ENCODE data around the gene ITGB5. TPM values are rescaled to one million over a fixed set of nuclear protein-coding genes. Genes with fewer than 3 reads are reported as not detected.
"Not testable (repeated sequence)": the region's sequence is repeated elsewhere in the genome, so short reads cannot be mapped to it uniquely, and the experiment has no call there.

The ITGB5 gene
- total RNA-seq, 1 donor from 2014 or later: 46.0 TPM

DNA sequence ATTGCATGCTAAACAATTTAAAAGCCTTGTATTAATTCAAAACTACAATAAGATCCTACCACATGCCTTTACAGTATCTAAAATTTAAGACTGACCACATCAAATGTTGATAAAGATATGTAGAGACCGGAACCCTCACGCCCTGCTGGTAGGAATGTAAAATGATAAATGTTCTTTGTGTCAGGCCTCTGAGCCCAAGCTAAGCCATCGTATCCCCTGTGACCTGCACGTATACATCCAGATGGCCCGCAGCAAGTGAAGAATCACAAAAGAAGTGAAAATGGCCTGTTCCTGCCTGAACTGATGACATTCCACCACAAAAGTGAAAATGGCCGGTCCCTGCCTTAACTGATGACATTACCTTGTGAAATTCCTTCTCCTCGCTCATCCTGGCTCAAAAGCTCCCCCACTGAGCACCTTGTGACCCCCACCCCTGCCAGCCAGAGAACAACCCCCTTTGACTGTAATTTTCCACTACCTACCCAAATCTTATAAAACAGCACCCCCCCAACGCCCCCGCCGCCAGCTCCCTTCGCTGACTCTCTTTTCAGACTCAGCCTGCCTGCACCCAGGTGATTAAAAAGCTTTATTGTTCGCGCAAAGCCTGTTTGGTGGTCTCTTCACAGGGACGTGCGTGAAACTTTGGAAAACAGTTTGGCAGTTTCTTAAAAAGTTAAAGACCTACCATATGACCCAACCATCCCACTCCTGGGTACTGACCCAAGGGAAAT is 59.5 kb downstream of the ITGB5 start:
- H3K27me3 Mint-ChIP-seq; H3K27ac Mint-ChIP-seq; DNase-seq (ENCODE audit: extremely low spot score, unreplicated experiment); H3K9me3 Mint-ChIP-seq: not testable (repeated sequence)
- Mint-ChIP-seq H3K36me3 (peaks cover 25% of the 10 kb centered on the region), H3K4me1 (ENCODE audit: unreplicated experiment) (peaks cover 22% of the 10 kb centered on the region), H3K4me3 (peak overlapping the region; percentile 30)
- peak; percentile 77 for TF ChIP-seq CTCF (conservative IDR thresholded peaks at IDR 0.05)

- TF ChIP-seq CTCF (conservative IDR thresholded peaks at IDR 0.05): no peak
- no peak overlapping the region for H3K4me3 Mint-ChIP-seq
- peaks cover 22% of the 10 kb centered on the region for H3K4me1 Mint-ChIP-seq (ENCODE audit: unreplicated experiment)
- H3K36me3 Mint-ChIP-seq: peaks cover 30% of the 10 kb centered on the region
- H3K27ac Mint-ChIP-seq: no peak overlapping the region
- no peak for DNase-seq (ENCODE audit: extremely low spot score, unreplicated experiment)
- H3K9me3 Mint-ChIP-seq: no peaks in the 10 kb centered on the region
- no peaks in the 10 kb centered on the region for H3K27me3 Mint-ChIP-seq
These were observed 60.5 kb downstream of the ITGB5 start for GRCh38 chr3:124826703-124827102.

DNA sequence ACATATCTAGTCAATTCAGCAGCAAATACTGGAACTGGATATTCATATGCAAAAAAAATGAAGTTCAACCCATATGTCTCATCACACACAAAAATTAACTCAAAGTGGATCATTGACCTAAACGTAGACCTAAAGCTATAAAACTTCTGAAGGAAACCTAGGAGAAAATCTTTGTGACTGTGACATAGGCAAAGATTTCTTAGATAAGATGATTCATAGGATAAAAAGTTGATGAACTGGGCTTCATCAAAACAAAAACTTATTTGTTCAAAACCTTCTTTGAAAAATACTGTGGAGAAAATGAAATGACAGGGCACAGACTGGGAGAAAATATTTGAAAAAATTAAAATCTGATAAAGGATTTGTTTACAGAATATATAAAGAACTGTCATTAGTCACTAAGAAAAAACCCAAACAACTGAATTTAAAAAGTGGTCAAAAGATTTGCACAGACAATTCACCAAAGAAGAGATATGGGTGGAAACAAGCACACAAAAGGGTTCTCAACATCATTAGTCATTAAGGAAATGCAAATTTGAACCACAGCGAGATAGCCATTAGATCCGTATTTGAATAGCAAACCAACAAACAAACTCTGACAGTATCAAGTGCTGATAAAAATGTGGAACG is 62.8 kb downstream of the ITGB5 start:
- no peak overlapping the region for H3K4me3 Mint-ChIP-seq
- H3K27ac Mint-ChIP-seq: no peak overlapping the region
- no peaks in the 10 kb centered on the region for H3K9me3 Mint-ChIP-seq
- H3K36me3 Mint-ChIP-seq: peaks cover 29% of the 10 kb centered on the region
- no peak for TF ChIP-seq CTCF (conservative IDR thresholded peaks at IDR 0.05)
- H3K27me3 Mint-ChIP-seq: no peaks in the 10 kb centered on the region
- DNase-seq (ENCODE audit: extremely low spot score, unreplicated experiment): no peak
- peaks cover 16% of the 10 kb centered on the region for H3K4me1 Mint-ChIP-seq (ENCODE audit: unreplicated experiment)

DNA sequence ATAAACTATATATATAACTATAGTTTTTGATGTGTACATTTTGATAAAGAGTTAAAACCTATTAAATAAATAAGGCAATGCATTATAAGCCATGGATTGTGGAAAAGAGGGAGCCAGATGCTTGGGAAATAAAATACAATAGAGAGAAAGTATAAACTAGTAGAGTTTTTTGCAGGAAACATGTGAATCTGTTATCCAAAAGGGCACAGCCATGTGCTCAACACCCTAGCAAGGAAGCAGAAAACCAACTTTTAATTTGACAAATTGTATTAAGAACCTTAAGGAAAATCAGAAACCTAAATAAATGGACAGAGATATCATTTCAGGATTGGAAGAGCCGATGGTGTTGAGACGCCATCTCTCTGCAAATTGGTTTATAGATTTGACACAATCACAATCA is 63.5 kb downstream of the ITGB5 start:
- Mint-ChIP-seq H3K27ac (no peak overlapping the region), H3K4me3 (no peak overlapping the region), H3K27me3 (no peaks in the 10 kb centered on the region), H3K9me3 (no peaks in the 10 kb centered on the region), H3K36me3 (peaks cover 30% of the 10 kb centered on the region), H3K4me1 (ENCODE audit: unreplicated experiment) (peaks cover 22% of the 10 kb centered on the region)
- DNase-seq (ENCODE audit: extremely low spot score, unreplicated experiment): no peak
- no peak for TF ChIP-seq CTCF (conservative IDR thresholded peaks at IDR 0.05)

- TF ChIP-seq CTCF (conservative IDR thresholded peaks at IDR 0.05): no peak
- peaks cover 30% of the 10 kb centered on the region for H3K36me3 Mint-ChIP-seq
- H3K27ac Mint-ChIP-seq: no peak overlapping the region
- no peaks in the 10 kb centered on the region for H3K27me3 Mint-ChIP-seq
- DNase-seq (ENCODE audit: extremely low spot score, unreplicated experiment): no peak
- no peaks in the 10 kb centered on the region for H3K9me3 Mint-ChIP-seq
- H3K4me1 Mint-ChIP-seq (ENCODE audit: unreplicated experiment): peaks cover 23% of the 10 kb centered on the region
- H3K4me3 Mint-ChIP-seq: no peak overlapping the region
These were observed 64.0 kb downstream of the ITGB5 start for GRCh38 chr3:124823206-124823605.
